Fibroblast of the aortic adventitia (primary cell): ENCODE data around the gene PRAME. TPM values are rescaled to one million over a fixed set of nuclear protein-coding genes. Genes with fewer than 3 reads are reported as not detected.
"Not testable (repeated sequence)": the region's sequence is repeated elsewhere in the genome, so short reads cannot be mapped to it uniquely, and the experiment has no call there.

ENCODE experiments used
- DNase-seq: peaks from one replicate; pipeline ENCODE4 v3.0.0-alpha.2; 2010; ENCODE audit warnings: low read depth
- H3K4me3 ChIP-seq: 2 replicates; pipeline ENCODE4 v1.5.1; 2011; ENCODE audit warnings: low read depth, mild to moderate bottlenecking, control low read depth, low read length, moderate library complexity
- CTCF ChIP-seq: IDR thresholded peaks from 2 replicates; pipeline ENCODE4 v1.5.1; 2011; ENCODE audit warnings: mild to moderate bottlenecking, low read length, control low read depth, inconsistent platforms; ENCODE audit not compliant: insufficient read depth
- total RNA-seq: library from RNA; depleted of rRNA; stranded (reverse); fragments of >200 nt; gene quantifications from 2 replicates; pipeline ENCODE4 v1.2.3, GENCODE V29; 2012; ENCODE audit warnings: low replicate concordance

The PRAME gene
- total RNA-seq, 1 donor, result 0.54 TPM

GRCh38 chr22:22520667-22521602 lies 38.1 kb downstream of the PRAME start:
- DNase-seq, result peak; percentile 10
- TF ChIP-seq CTCF, result no peak
- no peak overlapping the region for H3K4me3 ChIP-seq

DNA sequence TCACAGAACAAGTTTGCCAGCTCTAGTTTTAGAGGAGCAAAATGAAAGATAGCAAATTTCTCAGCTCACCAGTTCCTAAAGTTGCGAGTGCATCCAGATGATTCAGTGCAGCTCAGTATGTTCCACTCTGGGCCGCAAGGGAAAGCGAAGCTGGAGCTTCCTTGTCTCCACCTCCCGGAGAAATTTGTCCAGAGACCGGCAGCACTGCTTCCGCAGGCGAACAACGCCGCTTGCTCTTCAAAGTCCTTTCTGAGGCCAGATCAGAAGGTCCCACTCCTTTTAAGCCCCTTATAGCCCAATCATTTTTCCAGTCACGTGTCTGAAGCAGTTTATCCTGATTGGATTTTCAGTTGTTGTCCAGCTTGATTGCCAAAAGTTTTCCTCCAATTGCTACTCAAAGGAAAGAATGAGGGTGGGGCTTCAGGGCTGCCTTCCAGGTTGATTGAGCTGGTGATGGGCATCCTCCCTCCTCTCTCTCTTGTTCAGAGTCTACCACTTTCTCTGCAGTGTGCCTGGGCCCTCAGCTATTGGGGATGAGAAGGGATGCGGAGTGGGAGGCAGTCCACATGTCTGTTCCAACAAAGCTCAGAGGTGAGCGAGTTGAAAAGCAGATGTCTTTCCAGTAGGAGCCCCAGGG lies 38.9 kb downstream of the PRAME start, which contains the start of gene ZNF280A:
TSS of gene ZNF280A (minus strand) at position 251 of the 637 bp plus-strand sequence. CDS start 4,640 bp downstream, outside the sequence.
- H3K4me3 ChIP-seq, result no peak within 1 kb of the TSS
- DNase-seq, result peak; percentile 19
- TF ChIP-seq CTCF, result peak; percentile 34

GRCh38 chr22:22519591-22519990 lies 39.5 kb downstream of the PRAME start:
- no peak for TF ChIP-seq CTCF
- DNase-seq, result no peak
- H3K4me3 ChIP-seq, result no peak overlapping the region

DNA sequence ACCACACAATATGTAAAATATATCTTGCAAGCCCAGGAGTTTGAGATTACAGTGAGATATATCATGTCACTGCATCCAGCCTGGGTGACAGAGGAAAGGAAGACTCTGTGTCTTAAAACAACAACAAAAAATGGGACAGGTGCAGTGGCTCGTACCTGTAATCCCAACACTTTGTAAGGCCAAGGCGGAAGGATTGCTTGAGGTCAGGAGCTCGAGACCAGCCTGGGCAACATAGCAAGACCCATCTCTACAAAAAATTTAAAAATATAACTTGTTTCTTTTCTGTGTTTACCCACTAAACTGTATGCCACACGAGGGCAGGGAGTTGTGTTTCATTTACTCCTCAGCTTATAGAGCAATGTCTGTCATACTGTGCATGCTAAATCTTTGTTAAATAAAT lies 42.1 kb downstream of the PRAME start:
- no peak for TF ChIP-seq CTCF
- no peak for DNase-seq
- no peak overlapping the region for H3K4me3 ChIP-seq

GRCh38 chr22:22515890-22516289 lies 43.2 kb downstream of the PRAME start:
- no peak for TF ChIP-seq CTCF
- no peak for DNase-seq
- no peak overlapping the region for H3K4me3 ChIP-seq

DNA sequence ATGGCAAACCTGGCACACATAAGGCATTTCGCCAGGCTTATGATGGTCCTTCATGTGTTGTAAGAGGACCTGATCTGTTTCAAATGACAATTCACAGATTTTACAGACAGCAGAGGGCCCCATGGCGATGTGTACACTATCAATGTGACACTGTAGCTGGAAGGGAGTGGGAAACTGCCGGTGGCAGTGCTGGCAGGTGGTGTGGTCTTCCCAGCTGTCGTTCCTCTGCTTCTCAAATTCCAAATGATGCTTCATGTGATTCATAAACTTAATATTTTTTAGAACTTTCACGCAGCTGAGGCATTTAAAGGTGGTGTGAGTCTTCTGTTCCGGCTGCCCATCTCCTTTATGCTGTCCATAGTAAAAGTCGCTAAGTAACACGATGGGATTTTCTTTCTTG lies 44.6 kb downstream of the PRAME start:
- H3K4me3 ChIP-seq, DNase-seq: not testable (repeated sequence)

- TF ChIP-seq CTCF, result no peak
- no peak overlapping the region for H3K4me3 ChIP-seq
- no peak for DNase-seq
Observed at GRCh38 chr22:22513619-22514018, 45.4 kb downstream of the PRAME start.
